Brain microvascular endothelial cell (primary cell): ENCODE measurements around the gene EEF1E1.
A peak's percentile ranks its signal among the peaks of the same experiment; 100 is the strongest.

ENCODE experiments used
- DNase-seq: peaks from one replicate; pipeline ENCODE4 v3.0.0-alpha.2; 2020
- H3K27ac ChIP-seq: fragments of 250-450 bp; sonication (Bioruptor Pico); 2 replicates; pipeline ENCODE4 v1.5.1; 2020; ENCODE audit warnings: mild to moderate bottlenecking, moderate library complexity
- H3K27me3 ChIP-seq: fragments of 250-450 bp; sonication (Bioruptor Pico); replicated peaks from 2 replicates; pipeline ENCODE4 v1.5.1; 2020; ENCODE audit warnings: mild to moderate bottlenecking
- H3K36me3 ChIP-seq: fragments of 250-450 bp; sonication (Bioruptor Pico); replicated peaks from 2 replicates; pipeline ENCODE4 v1.5.1; 2020; ENCODE audit warnings: mild to moderate bottlenecking
- H3K4me3 ChIP-seq: 2 replicates; pipeline ENCODE4 v1.5.1; 2011; ENCODE audit warnings: low read depth, mild to moderate bottlenecking, control low read depth, low read length, moderate library complexity
- in situ Hi-C: cut with HindIII; loops from 2 replicates; pipeline ENCODE4 v1.10.0; 2017; ENCODE audit warnings: low sequenced_read_pairs, low pct_ligation_motif_present
- TF ChIP-seq, protein P1 (sequence below): IDR thresholded peaks from 2 replicates; pipeline ENCODE4 v1.5.1; 2011; ENCODE audit warnings: low read depth, mild to moderate bottlenecking, moderate library complexity, low read length, control low read depth, inconsistent platforms; ENCODE audit errors: missing control alignments

The EEF1E1 gene

DNA sequence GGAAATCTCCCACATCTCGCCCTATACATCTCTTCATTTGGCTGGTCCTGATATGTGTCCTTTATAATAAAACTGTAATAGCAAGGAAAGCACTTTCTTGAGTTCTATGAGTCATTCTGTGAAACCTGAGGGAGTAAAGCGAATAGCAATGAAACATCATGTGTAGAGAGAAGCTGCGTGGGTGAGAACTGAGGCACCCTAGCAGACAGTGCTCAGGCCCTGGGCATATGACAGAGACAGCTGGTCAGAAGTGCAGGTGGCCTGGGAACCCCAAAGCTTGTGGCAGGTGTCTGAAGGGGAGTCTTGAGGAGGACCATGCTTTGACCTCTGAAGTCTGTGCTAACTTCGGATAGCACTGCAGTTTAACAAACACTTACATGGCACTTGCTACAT lies 36.8 kb downstream of the EEF1E1 start:
- no peaks in the 10 kb centered on the region for H3K36me3 ChIP-seq
- TF ChIP-seq, protein P1, sequence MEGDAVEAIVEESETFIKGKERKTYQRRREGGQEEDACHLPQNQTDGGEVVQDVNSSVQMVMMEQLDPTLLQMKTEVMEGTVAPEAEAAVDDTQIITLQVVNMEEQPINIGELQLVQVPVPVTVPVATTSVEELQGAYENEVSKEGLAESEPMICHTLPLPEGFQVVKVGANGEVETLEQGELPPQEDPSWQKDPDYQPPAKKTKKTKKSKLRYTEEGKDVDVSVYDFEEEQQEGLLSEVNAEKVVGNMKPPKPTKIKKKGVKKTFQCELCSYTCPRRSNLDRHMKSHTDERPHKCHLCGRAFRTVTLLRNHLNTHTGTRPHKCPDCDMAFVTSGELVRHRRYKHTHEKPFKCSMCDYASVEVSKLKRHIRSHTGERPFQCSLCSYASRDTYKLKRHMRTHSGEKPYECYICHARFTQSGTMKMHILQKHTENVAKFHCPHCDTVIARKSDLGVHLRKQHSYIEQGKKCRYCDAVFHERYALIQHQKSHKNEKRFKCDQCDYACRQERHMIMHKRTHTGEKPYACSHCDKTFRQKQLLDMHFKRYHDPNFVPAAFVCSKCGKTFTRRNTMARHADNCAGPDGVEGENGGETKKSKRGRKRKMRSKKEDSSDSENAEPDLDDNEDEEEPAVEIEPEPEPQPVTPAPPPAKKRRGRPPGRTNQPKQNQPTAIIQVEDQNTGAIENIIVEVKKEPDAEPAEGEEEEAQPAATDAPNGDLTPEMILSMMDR, result no peak
- H3K27me3 ChIP-seq, result no peaks in the 10 kb centered on the region
- in situ Hi-C loops, result no loop called here
- no peak for DNase-seq
- no peak overlapping the region for H3K4me3 ChIP-seq
- no peak overlapping the region for H3K27ac ChIP-seq

- peak overlapping the region; percentile 92 for H3K4me3 ChIP-seq
- TF ChIP-seq, protein P1, result no peak
These were observed 37.5 kb downstream of the EEF1E1 start for GRCh38 chr6:8064638-8065518.

DNA sequence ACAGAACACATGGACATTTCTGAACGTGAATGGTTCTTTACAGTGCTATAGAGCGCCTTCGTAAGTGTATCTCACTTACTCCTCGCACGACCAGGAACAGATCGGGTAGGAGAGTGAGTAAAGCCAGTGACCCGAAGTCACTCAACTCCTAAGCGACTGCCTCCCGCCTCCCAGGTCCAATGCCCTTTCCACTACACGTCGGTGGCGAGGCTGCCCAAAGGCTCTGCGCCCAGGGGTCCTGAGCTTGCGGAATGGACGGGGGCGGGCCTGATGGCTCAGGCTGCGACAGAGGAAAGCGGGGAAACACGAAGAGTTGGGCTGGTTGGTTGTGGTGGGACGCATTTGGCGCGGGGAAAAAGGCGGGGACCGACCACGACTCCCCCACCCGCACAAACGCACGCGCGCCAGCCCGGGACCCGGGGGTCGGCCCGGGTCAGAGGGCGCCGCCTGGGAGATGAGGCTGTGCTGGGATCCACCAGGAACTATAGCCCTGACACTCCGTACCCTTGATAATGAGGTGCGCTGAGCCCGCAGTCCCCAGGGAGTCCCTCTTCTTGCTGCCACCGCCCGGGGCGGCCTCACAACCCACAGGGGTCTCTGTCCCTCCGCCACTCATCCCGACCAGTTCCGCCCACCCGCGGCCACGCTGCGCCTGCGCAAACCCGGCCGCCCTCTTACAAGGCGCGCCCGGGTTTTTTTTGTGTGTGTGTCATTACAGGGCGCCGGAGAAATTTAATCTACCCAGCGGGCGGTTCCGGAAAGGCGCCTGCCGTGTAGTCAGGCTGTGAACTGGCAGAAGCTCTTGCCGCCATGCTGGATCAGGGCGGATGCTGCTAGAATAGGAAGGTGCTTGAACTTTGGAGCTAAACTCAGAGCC lies 38.3 kb downstream of the EEF1E1 start, which contains the start of gene BLOC1S5:
Gene BLOC1S5 (minus strand): TSS at position 629 of the 877 bp plus-strand sequence. CDS start 13 bp downstream, at position 616.
- in situ Hi-C loops, result no loop called here
- TF ChIP-seq, protein P1, result no peak
- Histone ChIP-seq H3K36me3 (no peaks in the 10 kb centered on the region), H3K4me3 (peak within 1 kb of the TSS; percentile 92), H3K27ac (peak within 1 kb of the TSS; percentile 62), H3K27me3 (no peaks in the 10 kb centered on the region)
- DNase-seq, result peak; percentile 97

More at GRCh38 chr6:8064638-8065518, 37.5 kb downstream of the EEF1E1 start:
- DNase-seq, result no peak
- in situ Hi-C loops, result no loop called here
- no peaks in the 10 kb centered on the region for H3K36me3 ChIP-seq
- H3K27ac ChIP-seq, result peak overlapping the region; percentile 47
- H3K27me3 ChIP-seq, result no peaks in the 10 kb centered on the region

DNA sequence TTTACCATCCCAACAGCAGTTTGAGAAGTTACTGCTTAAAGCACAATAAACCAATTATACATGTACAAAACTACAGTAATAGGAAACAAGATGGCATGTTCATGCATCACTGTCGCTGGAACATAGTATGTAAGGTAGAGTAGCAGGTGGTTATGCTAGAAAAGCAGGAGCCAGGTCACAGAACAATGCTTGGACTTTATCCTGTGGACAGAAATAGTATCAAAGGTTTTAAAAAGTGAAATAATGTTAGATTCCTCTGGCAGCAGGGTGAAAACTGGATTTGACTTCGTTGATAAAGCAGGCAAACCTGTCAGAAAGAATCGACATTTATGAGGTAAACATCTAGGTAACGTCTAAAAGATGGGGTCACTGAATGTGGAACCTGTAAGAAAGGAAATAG lies 40.6 kb downstream of the EEF1E1 start:
- TF ChIP-seq, protein P1, result no peak
- in situ Hi-C loops, result no loop called here
- no peaks in the 10 kb centered on the region for H3K27me3 ChIP-seq
- no peak overlapping the region for H3K4me3 ChIP-seq
- H3K36me3 ChIP-seq, result no peaks in the 10 kb centered on the region
- H3K27ac ChIP-seq, result no peak overlapping the region
- DNase-seq, result no peak

DNA sequence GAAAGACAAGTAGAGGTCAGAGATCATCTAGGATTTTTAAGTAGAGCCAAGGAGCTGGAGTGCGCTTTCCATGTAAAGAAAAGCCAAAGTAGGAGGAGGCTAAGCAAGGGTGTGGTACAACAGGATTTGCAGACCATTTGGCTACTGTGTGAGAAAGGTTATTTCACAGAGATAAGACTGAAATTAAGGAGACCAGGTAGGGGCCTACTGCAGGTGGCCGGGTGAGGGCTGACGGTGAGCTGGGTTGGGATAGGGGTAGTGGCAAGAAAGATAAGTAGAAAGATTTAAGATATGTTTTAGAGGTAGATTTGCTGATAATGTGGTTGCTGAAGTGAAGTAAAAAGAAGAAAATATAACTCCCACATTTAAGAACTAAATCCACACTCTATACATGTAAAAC lies 42.0 kb downstream of the EEF1E1 start:
- in situ Hi-C loops, result no loop called here
- Histone ChIP-seq H3K4me3 (no peak overlapping the region), H3K27me3 (no peaks in the 10 kb centered on the region), H3K36me3 (no peaks in the 10 kb centered on the region), H3K27ac (no peak overlapping the region)
- DNase-seq, result no peak
- TF ChIP-seq, protein P1, result no peak
